GM12892 (cell line): ENCODE measurements around the gene ZNF765.
"Not testable (repeated sequence)": the region's sequence is repeated elsewhere in the genome, so short reads cannot be mapped to it uniquely, and the experiment has no call there.

Experiments used
- POLR2AphosphoS5 ChIP-seq: IDR thresholded peaks from 2 replicates; pipeline ENCODE4 v1.6.1; 2011; ENCODE audit warnings: low read depth, low read length, control low read depth
- TAF1 ChIP-seq: IDR thresholded peaks from 2 replicates; pipeline ENCODE4 v1.6.1; 2011; ENCODE audit warnings: low read depth, mild to moderate bottlenecking, control low read depth, low read length, borderline replicate concordance

- not testable (repeated sequence) for TF ChIP-seq POLR2AphosphoS5, TAF1
Measured at GRCh38 chr19:53443809-53444208, 48.9 kb downstream of the ZNF765 start.
